Bronchial epithelial cell (primary cell): Measurements from ENCODE around the gene ADRA2C. TPM values are rescaled to one million over a fixed set of nuclear protein-coding genes. Genes with fewer than 3 reads are reported as not detected.
A peak's percentile ranks its signal among the peaks of the same experiment; 100 is the strongest.

Source experiments
- DNase-seq: peaks from one replicate; pipeline ENCODE4 v3.0.0-alpha.2; 2010; ENCODE audit warnings: low read depth
- FAIRE-seq: peaks from 2 replicates; lab custom pipeline; 2011; peaks lifted over from hg19 to GRCh38; lab: Jason Lieb, UNC
- H3K27me3 ChIP-seq: 2 replicates; pipeline ENCODE4 v1.5.1; 2011; ENCODE audit warnings: low read length; ENCODE audit not compliant: control insufficient read depth, insufficient read depth
- H3K36me3 ChIP-seq: 2 replicates; pipeline ENCODE4 v1.5.1; 2011; ENCODE audit warnings: low read length; ENCODE audit not compliant: control insufficient read depth, insufficient read depth
- H3K4me3 ChIP-seq: 2 replicates; pipeline ENCODE4 v1.5.1; 2011; ENCODE audit warnings: mild to moderate bottlenecking, low read depth, low read length, control low read depth
- CTCF ChIP-seq: IDR thresholded peaks from 2 replicates; pipeline ENCODE4 v1.5.1; 2011; ENCODE audit warnings: mild to moderate bottlenecking, moderate library complexity, low read length, control low read depth, inconsistent platforms; ENCODE audit not compliant: insufficient read depth, severe bottlenecking
- total RNA-seq: library from RNA; depleted of rRNA; stranded (reverse); fragments of >200 nt; gene quantifications from 2 replicates; pipeline ENCODE4 v1.2.1, GENCODE V29; 2014

ADRA2C gene
- total RNA-seq, 1 donor from 2014 or later: under 0.01 TPM

GRCh38 chr4:3730422-3731190 is 35.6 kb upstream of the ADRA2C start:
- Histone ChIP-seq H3K27me3 (no peaks in the 10 kb centered on the region), H3K36me3 (no peaks in the 10 kb centered on the region), H3K4me3 (no peak overlapping the region)
- DNase-seq (no peak), FAIRE-seq (no peak)
- no peak for TF ChIP-seq CTCF

GRCh38 chr4:3732076-3733028 is 33.8 kb upstream of the ADRA2C start:
- no peak for DNase-seq
- FAIRE-seq: peak; percentile 68
- Histone ChIP-seq H3K27me3 (no peaks in the 10 kb centered on the region), H3K4me3 (no peak overlapping the region), H3K36me3 (no peaks in the 10 kb centered on the region)
- TF ChIP-seq CTCF: no peak

- no peak for TF ChIP-seq CTCF
- FAIRE-seq (no peak), DNase-seq (no peak)
- Histone ChIP-seq H3K27me3 (no peaks in the 10 kb centered on the region), H3K4me3 (no peak overlapping the region), H3K36me3 (no peaks in the 10 kb centered on the region)
These were observed 33.0 kb upstream of the ADRA2C start for GRCh38 chr4:3733195-3733594.

- Histone ChIP-seq H3K27me3 (no peaks in the 10 kb centered on the region), H3K36me3 (no peaks in the 10 kb centered on the region), H3K4me3 (no peak overlapping the region)
- TF ChIP-seq CTCF: no peak
- DNase-seq: no peak
- no peak for FAIRE-seq
These were observed 31.0 kb upstream of the ADRA2C start for GRCh38 chr4:3735196-3735595.

GRCh38 chr4:3736290-3736689 is 29.9 kb upstream of the ADRA2C start:
- H3K27me3 ChIP-seq: no peaks in the 10 kb centered on the region
- no peak for DNase-seq
- TF ChIP-seq CTCF: no peak
- H3K36me3 ChIP-seq: no peaks in the 10 kb centered on the region
- H3K4me3 ChIP-seq: no peak overlapping the region
- FAIRE-seq: no peak
